ENCODE measurements around the gene AURKAIP1. TPM values are rescaled to one million over a fixed set of nuclear protein-coding genes. Genes with fewer than 3 reads are reported as not detected.

AURKAIP1 gene
- total RNA-seq, 1 donor from 2014 or later: 83.3 TPM

DNA sequence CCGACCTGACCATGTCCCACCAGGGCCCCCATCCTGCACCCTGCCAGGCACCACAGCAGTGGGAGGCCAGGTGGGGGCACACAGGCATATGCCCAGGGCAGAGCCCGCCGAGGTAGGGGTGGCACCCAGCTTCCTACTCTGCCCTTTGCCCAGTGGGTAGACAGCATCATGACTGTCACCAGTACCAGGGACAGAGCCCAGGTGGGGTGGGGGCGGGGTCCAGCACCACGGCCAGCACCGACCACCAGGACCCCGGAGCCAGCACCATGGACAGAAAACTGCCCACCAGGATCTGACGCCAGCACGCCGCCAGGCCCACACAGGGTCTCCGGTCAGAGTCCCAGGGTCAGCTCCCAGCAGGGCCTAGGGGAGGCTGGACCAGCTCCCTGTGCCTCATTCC is 40.2 kb downstream of the AURKAIP1 start:
- no peak for DNase-seq (ENCODE audit: low read depth in 2 of 2)

DNA sequence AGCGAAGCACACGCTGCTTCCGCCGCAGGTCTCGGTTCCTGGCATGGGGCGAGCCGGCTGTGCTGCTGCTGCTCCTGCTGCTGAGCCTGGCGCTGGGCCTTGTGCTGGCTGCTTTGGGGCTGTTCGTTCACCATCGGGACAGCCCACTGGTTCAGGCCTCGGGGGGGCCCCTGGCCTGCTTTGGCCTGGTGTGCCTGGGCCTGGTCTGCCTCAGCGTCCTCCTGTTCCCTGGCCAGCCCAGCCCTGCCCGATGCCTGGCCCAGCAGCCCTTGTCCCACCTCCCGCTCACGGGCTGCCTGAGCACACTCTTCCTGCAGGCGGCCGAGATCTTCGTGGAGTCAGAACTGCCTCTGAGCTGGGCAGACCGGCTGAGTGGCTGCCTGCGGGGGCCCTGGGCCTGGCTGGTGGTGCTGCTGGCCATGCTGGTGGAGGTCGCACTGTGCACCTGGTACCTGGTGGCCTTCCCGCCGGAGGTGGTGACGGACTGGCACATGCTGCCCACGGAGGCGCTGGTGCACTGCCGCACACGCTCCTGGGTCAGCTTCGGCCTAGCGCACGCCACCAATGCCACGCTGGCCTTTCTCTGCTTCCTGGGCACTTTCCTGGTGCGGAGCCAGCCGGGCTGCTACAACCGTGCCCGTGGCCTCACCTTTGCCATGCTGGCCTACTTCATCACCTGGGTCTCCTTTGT is 41.3 kb downstream of the AURKAIP1 start:
- DNase-seq (ENCODE audit: low read depth in 2 of 2): no peak

DNA sequence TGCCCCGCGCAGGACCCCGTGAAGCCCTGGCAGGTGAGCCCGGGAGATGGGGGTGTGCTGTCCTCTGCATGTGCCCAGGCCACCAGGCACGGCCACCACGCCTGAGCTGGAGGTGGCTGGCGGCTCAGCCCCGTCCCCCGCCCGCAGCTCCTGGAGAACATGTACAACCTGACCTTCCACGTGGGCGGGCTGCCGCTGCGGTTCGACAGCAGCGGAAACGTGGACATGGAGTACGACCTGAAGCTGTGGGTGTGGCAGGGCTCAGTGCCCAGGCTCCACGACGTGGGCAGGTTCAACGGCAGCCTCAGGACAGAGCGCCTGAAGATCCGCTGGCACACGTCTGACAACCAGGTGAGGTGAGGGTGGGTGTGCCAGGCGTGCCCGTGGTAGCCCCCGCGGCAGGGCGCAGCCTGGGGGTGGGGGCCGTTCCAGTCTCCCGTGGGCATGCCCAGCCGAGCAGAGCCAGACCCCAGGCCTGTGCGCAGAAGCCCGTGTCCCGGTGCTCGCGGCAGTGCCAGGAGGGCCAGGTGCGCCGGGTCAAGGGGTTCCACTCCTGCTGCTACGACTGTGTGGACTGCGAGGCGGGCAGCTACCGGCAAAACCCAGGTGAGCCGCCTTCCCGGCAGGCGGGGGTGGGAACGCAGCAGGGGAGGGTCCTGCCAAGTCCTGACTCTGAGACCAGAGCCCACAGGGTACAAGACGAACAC is 42.1 kb downstream of the AURKAIP1 start:
- DNase-seq (ENCODE audit: low read depth in 2 of 2): no peak

DNA sequence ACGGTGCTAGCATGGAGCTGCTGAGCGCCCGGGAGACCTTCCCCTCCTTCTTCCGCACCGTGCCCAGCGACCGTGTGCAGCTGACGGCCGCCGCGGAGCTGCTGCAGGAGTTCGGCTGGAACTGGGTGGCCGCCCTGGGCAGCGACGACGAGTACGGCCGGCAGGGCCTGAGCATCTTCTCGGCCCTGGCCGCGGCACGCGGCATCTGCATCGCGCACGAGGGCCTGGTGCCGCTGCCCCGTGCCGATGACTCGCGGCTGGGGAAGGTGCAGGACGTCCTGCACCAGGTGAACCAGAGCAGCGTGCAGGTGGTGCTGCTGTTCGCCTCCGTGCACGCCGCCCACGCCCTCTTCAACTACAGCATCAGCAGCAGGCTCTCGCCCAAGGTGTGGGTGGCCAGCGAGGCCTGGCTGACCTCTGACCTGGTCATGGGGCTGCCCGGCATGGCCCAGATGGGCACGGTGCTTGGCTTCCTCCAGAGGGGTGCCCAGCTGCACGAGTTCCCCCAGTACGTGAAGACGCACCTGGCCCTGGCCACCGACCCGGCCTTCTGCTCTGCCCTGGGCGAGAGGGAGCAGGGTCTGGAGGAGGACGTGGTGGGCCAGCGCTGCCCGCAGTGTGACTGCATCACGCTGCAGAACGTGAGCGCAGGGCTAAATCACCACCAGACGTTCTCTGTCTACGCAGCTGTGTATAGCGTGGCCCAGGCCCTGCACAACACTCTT is 42.8 kb downstream of the AURKAIP1 start:
- no peak for DNase-seq (ENCODE audit: low read depth in 2 of 2)

DNA sequence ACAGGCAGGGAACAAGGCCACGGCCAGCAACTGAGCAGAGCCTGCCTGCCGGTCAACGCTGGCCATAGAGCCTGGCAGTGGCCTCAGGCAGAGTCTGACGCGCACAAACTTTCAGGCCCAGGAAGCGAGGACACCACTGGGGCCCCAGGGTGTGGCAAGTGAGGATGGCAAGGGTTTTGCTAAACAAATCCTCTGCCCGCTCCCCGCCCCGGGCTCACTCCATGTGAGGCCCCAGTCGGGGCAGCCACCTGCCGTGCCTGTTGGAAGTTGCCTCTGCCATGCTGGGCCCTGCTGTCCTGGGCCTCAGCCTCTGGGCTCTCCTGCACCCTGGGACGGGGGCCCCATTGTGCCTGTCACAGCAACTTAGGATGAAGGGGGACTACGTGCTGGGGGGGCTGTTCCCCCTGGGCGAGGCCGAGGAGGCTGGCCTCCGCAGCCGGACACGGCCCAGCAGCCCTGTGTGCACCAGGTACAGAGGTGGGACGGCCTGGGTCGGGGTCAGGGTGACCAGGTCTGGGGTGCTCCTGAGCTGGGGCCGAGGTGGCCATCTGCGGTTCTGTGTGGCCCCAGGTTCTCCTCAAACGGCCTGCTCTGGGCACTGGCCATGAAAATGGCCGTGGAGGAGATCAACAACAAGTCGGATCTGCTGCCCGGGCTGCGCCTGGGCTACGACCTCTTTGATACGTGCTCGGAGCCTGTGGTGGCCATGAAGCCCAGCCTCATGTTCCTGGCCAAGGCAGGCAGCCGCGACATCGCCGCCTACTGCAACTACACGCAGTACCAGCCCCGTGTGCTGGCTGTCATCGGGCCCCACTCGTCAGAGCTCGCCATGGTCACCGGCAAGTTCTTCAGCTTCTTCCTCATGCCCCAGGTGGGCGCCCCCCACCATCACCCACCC is 43.7 kb downstream of the AURKAIP1 start, which contains the start of gene TAS1R3:
Gene TAS1R3, plus strand, starts transcription at position 213 of the 898 bp plus-strand sequence. Its CDS starts 66 bp downstream, at position 279.
- DNase-seq (ENCODE audit: low read depth in 2 of 2): no peak

DNA sequence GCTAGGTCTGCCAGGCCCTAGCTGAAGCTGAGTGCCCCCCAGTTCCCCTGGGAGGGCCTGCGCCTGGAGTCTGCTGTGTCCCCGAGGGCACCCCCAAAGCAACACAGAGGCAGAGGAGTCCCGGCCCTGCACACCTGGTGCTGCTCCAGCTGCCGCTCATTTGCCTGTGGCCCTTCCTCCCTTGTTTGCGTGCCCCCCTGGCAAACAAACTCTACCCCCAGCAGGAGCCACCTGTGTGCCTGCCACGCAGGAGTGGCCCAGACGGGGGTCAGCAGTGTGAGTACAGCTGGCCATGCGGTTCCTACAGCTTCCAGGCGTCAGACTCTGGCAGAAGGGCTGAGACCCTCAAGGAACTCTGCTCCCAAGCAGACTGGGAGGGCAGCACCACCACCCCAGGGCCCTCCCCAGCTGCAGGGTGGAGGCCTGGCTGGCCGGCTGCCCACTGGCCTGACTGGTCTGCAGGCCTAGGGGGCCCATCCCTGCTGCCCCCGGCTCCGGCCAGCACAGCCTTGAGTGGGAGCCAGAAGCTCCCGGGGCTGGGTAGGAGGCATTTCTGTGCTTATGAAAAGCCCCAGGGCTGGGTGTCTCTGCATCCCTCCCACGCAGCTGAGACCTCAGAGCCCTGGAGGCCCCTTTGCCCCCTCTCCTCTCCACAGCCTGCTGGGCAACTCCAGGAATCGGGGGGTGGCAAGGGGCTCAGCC is 44.5 kb downstream of the AURKAIP1 start:
- DNase-seq (ENCODE audit: low read depth in 2 of 2): no peak

DNA sequence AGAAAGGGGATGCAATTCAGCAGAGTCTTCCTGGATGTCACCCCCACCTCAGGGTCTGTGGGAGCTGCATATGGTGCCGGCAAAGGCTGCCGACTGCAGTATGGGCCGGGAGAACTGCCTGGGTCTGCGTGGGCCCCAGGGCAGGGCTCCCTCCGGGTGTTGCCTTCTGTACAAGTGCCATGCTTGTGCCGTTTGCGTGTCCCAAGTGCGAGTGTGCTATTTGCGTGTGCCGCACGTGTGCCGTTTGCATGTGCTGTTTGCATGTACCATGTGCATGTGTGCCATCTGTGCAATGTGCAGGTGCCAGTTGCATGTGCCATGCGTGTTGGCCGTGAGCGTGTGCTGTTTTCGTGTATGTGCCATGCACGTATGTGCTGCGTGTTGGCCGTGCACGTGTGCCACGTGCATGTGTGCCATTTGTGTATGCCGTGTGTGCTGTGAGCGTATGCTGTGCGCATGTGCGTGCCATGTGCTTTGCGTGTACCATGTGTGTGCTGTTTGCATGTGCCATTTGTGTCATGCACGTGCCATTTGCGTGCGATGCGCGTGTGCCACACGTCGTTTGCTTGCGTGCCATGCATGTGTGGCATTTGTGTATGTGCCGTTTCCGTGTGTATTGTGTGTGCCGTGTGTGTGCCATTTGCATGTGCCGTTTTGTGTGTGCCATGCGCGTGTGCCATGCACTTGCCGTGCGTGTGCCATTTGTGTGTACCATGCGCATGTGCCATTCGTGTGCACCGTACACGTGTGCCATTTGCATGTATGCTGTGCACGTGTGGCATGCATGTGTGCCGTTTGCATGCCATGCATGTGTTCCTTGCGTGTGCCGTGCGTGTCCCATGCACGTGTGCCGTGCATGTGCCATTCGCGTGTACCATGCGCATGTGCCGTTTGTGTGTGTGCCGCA is 45.5 kb downstream of the AURKAIP1 start:
- DNase-seq (ENCODE audit: low read depth in 2 of 2): no peak

DNA sequence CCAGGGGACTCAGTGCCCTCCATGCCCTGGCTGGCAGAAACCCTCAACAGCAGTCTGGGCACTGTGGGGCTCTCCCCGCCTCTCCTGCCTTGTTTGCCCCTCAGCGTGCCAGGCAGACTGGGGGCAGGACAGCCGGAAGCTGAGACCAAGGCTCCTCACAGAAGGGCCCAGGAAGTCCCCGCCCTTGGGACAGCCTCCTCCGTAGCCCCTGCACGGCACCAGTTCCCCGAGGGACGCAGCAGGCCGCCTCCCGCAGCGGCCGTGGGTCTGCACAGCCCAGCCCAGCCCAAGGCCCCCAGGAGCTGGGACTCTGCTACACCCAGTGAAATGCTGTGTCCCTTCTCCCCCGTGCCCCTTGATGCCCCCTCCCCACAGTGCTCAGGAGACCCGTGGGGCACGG is 46.8 kb downstream of the AURKAIP1 start:
- no peak for DNase-seq (ENCODE audit: low read depth in 2 of 2)

DNA sequence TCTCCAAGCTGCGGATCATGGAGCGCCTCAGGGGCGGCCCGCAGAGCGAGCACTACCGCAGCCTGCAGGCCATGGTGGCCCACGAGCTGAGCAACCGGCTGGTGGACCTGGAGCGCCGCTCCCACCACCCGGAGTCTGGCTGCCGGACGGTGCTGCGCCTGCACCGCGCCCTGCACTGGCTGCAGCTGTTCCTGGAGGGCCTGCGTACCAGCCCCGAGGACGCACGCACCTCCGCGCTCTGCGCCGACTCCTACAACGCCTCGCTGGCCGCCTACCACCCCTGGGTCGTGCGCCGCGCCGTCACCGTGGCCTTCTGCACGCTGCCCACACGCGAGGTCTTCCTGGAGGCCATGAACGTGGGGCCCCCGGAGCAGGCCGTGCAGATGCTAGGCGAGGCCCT is 47.7 kb downstream of the AURKAIP1 start:
- no peak for DNase-seq (ENCODE audit: low read depth in 2 of 2)

DNA sequence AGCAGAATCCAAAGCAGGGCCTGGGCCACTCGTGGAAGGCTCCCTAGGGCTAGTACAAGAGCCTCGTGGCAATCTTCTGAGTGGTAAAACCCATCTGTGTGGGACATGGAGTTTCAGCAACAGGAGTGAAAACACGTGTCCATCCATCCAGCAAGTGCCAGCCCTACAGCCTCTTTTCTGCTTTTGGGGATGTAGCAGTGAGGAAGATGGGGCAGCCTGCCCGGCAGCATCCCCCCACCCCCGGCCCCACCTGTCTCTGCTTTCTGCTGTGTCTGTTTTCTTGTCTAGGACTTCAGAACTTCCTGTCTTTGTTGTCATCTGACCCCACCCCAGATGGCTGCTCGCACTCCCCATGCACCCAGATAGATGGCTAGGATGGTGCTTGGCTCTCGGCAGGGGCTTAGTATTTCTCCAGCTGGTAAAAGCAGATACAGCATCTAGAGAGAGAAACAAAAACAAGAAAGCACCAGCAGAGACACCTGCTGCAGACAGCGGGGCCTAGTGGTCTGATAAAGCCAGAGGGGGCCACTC is 48.9 kb downstream of the AURKAIP1 start:
- no peak for DNase-seq (ENCODE audit: low read depth in 2 of 2)

DNA sequence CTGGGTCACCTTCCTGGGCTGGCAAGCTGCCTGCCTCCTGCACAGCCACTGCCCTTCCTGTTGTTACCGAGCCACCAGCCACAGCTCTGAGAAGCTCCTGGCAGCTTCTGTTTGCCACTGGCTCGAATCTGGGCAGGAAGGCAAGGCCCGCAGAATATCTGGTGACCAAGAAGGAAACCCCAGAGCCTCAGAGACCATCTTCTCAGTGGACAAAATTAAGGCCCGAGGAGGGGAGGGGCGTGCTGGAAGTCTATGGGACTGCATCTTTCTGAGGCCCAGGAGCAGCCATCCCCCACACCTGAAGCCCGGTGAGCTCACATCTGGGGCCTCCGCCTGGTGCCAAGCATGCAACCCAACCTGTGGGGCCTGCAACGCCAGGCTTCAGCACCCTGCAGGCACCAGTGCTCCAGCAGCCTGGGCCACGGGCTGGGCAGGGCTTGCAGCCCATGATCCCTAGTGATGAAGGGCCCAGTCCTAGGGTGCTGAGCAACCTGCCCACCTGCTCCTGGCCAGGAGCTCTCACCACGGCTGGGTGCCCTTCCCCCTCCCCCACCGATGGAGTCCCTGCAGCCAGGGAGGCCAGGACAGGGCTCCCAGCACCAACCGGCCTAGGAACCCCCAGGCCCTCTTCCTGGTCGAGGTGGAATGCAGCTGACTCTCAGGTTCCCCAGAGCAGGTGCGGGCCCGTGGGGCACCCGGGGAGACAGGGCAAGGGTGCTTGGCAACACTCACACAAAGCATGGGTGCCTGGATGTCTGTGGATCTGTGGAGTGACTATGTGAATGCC is 49.5 kb downstream of the AURKAIP1 start:
- peak; percentile 30 to 67 for DNase-seq (ENCODE audit: low read depth in 2 of 2)

DNA sequence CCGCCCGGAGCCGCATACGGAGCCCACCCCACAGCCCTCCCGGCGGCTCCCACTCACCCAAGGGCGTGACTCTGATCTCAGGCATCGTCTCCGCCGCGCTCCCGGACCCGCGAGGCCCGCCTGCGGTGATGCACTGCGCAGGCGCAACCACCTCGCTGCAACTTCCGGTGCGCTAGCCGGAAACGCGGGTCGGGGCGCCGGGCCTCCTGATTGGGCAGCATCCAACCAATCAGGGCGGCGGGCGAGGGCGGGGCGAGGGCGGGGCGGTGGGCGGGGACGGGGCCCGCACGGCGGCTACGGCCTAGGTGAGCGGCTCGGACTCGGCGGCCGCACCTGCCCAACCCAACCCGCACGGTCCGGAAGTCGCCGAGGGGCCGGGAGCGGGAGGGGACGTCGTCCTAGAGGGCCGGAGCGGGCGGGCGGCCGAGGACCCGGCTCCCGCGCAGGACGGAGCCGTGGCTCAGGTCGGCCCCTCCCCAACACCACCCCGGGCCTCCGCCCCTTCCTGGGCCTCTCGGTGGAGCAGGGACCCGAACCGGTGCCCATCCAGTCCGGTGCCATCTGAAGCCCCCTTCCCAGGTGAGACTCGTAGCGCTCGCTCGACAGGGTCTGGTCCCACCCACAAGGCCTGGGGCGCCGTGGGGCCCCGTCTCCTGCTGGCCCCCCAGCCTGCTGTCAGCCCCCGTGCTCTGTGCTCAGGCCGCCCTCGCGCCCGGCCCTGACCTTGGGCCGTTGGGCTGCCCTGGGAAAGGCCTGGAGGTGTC is 50.3 kb downstream of the AURKAIP1 start, which contains the start of the genes CPTP and INTS11:
Gene CPTP, plus strand, starts transcription at position 279 of the 764 bp plus-strand sequence. CDS start 2,109 bp downstream, outside the sequence.
Gene INTS11, minus strand, starts transcription at position 137 of the 764 bp plus-strand sequence. Its CDS starts 52 bp downstream, at position 85.
- DNase-seq (ENCODE audit: low read depth in 2 of 2): peak; percentile 77 to 92

DNA sequence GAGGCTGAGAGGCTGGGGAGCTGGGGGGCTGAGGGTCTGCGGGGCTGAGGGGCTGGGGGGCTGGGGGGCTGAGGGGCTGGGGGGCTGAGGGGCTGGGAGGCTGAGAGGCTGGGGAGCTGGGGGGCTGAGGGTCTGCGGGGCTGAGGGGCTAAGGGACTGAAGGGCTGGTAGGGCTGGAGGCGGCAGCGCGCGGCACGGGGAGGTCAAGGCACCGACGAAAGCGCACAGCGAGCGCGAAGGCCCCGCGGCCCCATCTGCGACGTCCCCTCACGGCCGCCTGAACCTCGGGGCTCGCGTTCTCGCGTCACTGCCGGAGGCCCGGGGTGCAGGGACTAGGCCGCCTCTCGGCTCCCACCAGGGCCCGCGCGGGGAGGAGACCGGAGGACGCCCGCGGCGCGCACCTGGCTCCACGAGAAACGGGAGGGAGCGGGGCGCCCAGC is 50.9 kb downstream of the AURKAIP1 start:
- DNase-seq (ENCODE audit: low read depth in 2 of 2): no peak
